Hepatocyte (in vitro differentiated cells): ENCODE measurements around the gene BAMBI.

Experiments
- EZH2 ChIP-seq: fragments of 200-600 bp; sonication (generic); IDR thresholded peaks from 2 replicates; pipeline ENCODE4 v1.6.1; 2016; ENCODE audit warnings: antibody characterized with exemption, mild to moderate bottlenecking, borderline replicate concordance
- EZH2phosphoT487 ChIP-seq: fragments of 200-600 bp; sonication (generic); IDR thresholded peaks from one replicate; pipeline ENCODE4 v1.6.1; 2018; ENCODE audit warnings: antibody characterized with exemption, mild to moderate bottlenecking, low read depth, moderate library complexity; ENCODE audit not compliant: unreplicated experiment, severe bottlenecking
- TF ChIP-seq, protein P1 (sequence below): fragments of 200-600 bp; sonication (generic); IDR thresholded peaks from 2 replicates; pipeline ENCODE4 v1.5.1; 2016; ENCODE audit warnings: antibody characterized with exemption, mild to moderate bottlenecking; ENCODE audit not compliant: poor library complexity

DNA sequence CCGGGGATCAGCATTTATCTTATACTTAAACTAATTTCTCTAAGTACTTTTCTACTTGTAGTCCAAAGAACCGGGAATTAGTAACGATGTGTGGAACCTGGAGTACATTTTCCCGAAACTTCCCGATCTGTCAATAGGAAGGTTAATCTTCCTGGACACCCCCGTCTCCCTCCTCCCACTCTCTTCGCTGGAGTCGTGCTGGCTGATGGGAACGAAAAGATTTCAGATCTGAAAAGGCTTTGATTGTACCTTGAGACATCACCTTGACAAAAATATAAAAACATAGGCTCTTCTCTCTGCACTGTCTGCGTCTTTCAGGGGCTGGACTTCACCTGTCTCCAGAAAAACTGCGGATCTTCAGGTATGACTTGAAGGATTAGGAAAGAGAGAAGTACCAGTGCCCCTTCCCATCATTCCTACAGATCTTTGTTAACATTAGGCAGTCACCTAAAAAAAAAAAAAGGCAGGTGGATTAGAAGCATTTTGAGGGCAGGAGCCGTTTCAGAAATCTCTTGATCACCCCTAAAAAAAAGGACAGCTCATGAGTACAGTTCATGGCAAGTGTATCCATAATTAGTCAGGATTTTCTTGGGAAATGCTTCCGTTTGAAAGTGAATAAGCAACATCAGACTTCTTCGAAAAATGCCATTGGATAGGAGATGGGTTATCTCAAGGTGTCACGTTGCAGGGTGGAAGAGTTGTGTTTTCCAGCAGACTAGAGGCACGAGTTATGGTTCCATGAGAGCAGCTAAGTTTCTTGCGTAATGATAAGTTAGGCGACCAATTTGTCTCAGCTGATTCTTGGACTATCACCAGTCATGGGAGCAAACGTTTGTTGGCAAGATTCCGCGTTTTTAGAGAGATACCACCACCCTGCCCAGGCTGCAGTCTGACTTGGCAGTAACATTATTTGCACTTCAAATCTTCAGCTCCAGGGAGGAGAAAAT, 7.8 kb upstream of the BAMBI start:
- TF ChIP-seq, protein P1, sequence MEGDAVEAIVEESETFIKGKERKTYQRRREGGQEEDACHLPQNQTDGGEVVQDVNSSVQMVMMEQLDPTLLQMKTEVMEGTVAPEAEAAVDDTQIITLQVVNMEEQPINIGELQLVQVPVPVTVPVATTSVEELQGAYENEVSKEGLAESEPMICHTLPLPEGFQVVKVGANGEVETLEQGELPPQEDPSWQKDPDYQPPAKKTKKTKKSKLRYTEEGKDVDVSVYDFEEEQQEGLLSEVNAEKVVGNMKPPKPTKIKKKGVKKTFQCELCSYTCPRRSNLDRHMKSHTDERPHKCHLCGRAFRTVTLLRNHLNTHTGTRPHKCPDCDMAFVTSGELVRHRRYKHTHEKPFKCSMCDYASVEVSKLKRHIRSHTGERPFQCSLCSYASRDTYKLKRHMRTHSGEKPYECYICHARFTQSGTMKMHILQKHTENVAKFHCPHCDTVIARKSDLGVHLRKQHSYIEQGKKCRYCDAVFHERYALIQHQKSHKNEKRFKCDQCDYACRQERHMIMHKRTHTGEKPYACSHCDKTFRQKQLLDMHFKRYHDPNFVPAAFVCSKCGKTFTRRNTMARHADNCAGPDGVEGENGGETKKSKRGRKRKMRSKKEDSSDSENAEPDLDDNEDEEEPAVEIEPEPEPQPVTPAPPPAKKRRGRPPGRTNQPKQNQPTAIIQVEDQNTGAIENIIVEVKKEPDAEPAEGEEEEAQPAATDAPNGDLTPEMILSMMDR, result no peak
- TF ChIP-seq EZH2, result no peak
- TF ChIP-seq EZH2phosphoT487, result no peak
